Measurements from ENCODE around the gene CFAP52.

DNA sequence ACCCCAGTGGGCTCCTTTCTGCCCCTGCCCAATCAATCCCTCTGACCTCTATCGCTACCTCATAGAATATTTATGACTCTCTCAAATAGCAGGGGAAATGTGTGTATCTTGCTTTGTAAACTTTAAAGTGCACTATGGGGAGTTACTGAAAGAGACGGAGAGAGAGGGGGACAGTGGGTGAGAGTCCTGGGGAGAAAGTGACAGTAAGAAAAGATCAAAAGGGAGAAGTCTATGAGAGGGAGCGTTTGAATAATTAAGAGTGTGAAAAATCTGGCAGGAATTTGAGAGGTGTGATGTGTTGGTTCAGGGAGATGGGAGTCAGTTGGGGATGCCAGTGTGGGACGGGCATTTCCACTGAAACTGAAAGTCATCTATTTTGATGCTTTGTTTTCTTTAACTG is 101.5 kb downstream of the CFAP52 start:
- TF ChIP-seq CTCF (IDR thresholded peaks at IDR 0.05): no peak
- TF ChIP-seq POLR2A (IDR thresholded peaks at IDR 0.05): no peak
